ENCODE measurements around the gene ZNF407.

The ZNF407 gene

GRCh38 chr18:75016025-75016717 is 418.5 kb downstream of the ZNF407 start:
- Mint-ChIP-seq H3K36me3 (ENCODE audit: low read depth) (no peaks in the 10 kb centered on the region), H3K9me3 (peaks cover 4% of the 10 kb centered on the region), H3K4me1 (peaks cover 7% of the 10 kb centered on the region), H3K4me3 (no peak overlapping the region), H3K27ac (no peak overlapping the region), H3K27me3 (ENCODE audit: low read depth, poor library complexity) (no peaks in the 10 kb centered on the region)
- TF ChIP-seq CTCF (IDR thresholded peaks at IDR 0.05), result no peak
- DNase-seq, result no peak

- DNase-seq, result no peak
- H3K4me3 Mint-ChIP-seq, result no peak overlapping the region
- peaks cover 4% of the 10 kb centered on the region for H3K9me3 Mint-ChIP-seq
- H3K27me3 Mint-ChIP-seq (ENCODE audit: low read depth, poor library complexity), result peaks cover 3% of the 10 kb centered on the region
- peaks cover 15% of the 10 kb centered on the region for H3K4me1 Mint-ChIP-seq
- peaks cover 12% of the 10 kb centered on the region for H3K36me3 Mint-ChIP-seq (ENCODE audit: low read depth)
- H3K27ac Mint-ChIP-seq, result peak overlapping the region; percentile 38
- TF ChIP-seq CTCF (IDR thresholded peaks at IDR 0.05), result no peak
Measured at GRCh38 chr18:75023473-75023872, 425.8 kb downstream of the ZNF407 start.

- no peak overlapping the region for H3K4me3 Mint-ChIP-seq
- no peak for TF ChIP-seq CTCF (IDR thresholded peaks at IDR 0.05)
- no peaks in the 10 kb centered on the region for H3K9me3 Mint-ChIP-seq
- peaks cover 12% of the 10 kb centered on the region for H3K36me3 Mint-ChIP-seq (ENCODE audit: low read depth)
- no peak overlapping the region for H3K27ac Mint-ChIP-seq
- H3K4me1 Mint-ChIP-seq, result peaks cover 15% of the 10 kb centered on the region
- no peak for DNase-seq
- H3K27me3 Mint-ChIP-seq (ENCODE audit: low read depth, poor library complexity), result peaks cover 3% of the 10 kb centered on the region
Measured at GRCh38 chr18:75024871-75025270, 427.2 kb downstream of the ZNF407 start.

- H3K4me3 Mint-ChIP-seq, result no peak overlapping the region
- DNase-seq, result no peak
- H3K36me3 Mint-ChIP-seq (ENCODE audit: low read depth), result peaks cover 12% of the 10 kb centered on the region
- peaks cover 3% of the 10 kb centered on the region for H3K27me3 Mint-ChIP-seq (ENCODE audit: low read depth, poor library complexity)
- H3K9me3 Mint-ChIP-seq, result no peaks in the 10 kb centered on the region
- no peak for TF ChIP-seq CTCF (IDR thresholded peaks at IDR 0.05)
- peaks cover 19% of the 10 kb centered on the region for H3K4me1 Mint-ChIP-seq
- peak overlapping the region; percentile 31 for H3K27ac Mint-ChIP-seq
Measured at GRCh38 chr18:75025573-75025972, 427.9 kb downstream of the ZNF407 start.

GRCh38 chr18:75029481-75029880 is 431.8 kb downstream of the ZNF407 start:
- peaks cover 3% of the 10 kb centered on the region for H3K27me3 Mint-ChIP-seq (ENCODE audit: low read depth, poor library complexity)
- H3K4me1 Mint-ChIP-seq, result peaks cover 17% of the 10 kb centered on the region
- H3K9me3 Mint-ChIP-seq, result no peaks in the 10 kb centered on the region
- DNase-seq, result no peak
- no peak for TF ChIP-seq CTCF (IDR thresholded peaks at IDR 0.05)
- H3K36me3 Mint-ChIP-seq (ENCODE audit: low read depth), result peaks cover 12% of the 10 kb centered on the region
- no peak overlapping the region for H3K4me3 Mint-ChIP-seq
- no peak overlapping the region for H3K27ac Mint-ChIP-seq

GRCh38 chr18:75031717-75032317 is 434.1 kb downstream of the ZNF407 start:
- no peaks in the 10 kb centered on the region for H3K9me3 Mint-ChIP-seq
- H3K4me1 Mint-ChIP-seq, result peaks cover 7% of the 10 kb centered on the region
- peaks cover 8% of the 10 kb centered on the region for H3K36me3 Mint-ChIP-seq (ENCODE audit: low read depth)
- no peak overlapping the region for H3K27ac Mint-ChIP-seq
- DNase-seq, result no peak
- H3K4me3 Mint-ChIP-seq, result no peak overlapping the region
- no peak for TF ChIP-seq CTCF (IDR thresholded peaks at IDR 0.05)
- H3K27me3 Mint-ChIP-seq (ENCODE audit: low read depth, poor library complexity), result peaks cover 3% of the 10 kb centered on the region
